Dedifferentiated amniotic fluid mesenchymal stem cell (primary cell): Measurements from ENCODE around the gene HDAC4.

Experiments used
- DNase-seq: peaks from one replicate; pipeline ENCODE4 v3.0.0-alpha.2; 2016; ENCODE audit errors: extremely low spot score

Gene HDAC4

DNA sequence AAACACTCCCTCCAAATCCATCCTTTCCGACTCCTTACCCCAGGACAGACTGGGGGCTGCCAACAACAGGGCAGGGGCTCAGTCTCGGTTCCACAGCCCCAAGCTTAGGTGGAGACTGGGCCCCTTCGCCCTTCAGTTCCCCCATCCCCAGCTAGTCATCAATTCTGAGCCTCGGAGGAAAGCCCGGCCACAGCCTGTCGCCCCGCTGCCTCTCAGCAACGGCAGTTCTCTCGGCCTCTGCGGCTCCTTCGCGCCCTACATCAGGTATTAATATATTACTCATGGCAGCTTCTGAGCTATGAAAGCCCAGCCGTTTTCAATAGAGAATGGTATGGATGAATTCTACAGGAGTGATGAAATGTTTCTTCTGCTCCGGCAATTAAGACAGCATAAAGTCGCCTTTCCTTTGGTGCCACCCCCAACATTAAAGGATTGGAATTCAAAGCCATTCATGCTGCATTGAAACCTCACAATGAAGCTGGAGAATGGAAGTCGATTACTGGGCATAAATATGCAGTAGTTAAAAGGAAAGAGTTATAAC lies 2.8 kb downstream of the HDAC4 start:
- peak; percentile 40 for DNase-seq

DNA sequence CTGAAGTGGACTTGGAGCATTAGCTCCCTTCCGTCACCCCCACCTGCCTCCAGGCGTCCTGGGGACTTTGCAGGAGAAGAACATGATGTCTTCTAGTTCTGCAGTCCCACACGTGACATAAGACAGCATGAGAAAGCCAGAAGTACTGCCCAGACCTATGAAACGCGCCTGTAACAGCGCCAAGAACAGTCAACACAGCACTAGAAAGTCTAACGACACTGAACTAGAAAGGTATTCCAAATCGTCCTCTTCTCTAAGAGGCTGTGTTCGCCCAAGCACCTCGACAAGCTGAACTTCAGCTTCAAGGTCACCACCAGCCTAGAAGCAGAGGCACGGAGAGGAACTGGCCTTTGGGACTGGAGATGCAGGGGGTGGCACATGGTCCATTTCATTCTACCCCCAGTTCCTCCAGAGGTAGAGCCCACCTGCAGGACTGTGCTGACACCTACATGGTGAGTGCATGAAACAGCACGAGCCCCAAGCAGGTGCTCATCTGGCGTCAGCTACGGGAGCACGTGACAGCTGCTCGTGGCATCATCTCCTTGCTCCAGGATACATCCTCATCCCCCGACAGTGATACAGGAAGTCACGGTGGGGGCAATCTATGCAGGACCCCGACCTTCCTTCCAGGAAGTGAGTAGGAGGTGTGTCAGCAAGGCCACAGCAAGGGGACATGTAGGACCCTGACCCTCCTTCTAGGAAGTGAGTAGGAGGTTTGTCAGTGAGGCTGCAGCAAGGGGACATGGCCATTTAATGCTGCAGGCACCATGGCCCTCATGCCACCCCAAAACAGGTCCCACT lies 3.7 kb downstream of the HDAC4 start:
- DNase-seq: no peak

DNA sequence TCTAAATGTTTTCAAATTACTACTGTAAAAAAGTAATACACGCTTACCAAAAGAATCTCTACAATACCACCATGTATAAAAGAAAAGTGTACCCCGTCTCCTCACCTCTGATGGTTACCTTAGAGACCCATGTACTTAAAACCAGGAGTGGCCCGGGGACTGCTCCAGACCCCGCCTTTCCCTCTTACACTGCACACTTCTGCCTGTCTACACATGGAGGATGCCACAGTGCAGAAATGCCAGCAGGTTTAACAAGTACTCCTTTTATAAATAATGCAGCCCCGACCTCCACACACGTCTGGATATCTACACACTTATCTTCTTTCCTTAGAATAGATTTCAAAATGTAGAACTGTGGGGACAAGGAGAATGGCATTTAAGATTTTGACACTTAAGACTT lies 5.3 kb downstream of the HDAC4 start:
- DNase-seq: no peak

DNA sequence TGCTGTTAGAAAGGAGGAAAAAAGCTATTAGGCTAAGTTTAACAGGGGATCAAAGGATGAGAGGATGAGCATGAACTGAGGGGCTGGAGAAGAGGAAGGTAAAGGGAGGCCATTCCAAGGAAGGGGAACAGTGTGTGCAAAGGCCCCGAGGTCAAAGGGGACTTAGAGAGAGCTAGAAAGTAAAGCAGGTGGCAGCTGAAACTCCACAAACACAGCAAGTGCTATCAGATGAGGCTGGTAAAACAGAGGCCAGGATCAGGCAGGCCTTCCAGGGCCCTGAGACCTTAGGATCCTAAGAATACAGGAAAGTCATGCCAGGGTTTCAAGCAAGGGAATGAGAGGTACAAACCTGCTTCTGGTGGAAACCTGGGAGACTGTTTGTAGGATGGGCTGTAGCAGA lies 5.8 kb downstream of the HDAC4 start:
- no peak for DNase-seq

DNA sequence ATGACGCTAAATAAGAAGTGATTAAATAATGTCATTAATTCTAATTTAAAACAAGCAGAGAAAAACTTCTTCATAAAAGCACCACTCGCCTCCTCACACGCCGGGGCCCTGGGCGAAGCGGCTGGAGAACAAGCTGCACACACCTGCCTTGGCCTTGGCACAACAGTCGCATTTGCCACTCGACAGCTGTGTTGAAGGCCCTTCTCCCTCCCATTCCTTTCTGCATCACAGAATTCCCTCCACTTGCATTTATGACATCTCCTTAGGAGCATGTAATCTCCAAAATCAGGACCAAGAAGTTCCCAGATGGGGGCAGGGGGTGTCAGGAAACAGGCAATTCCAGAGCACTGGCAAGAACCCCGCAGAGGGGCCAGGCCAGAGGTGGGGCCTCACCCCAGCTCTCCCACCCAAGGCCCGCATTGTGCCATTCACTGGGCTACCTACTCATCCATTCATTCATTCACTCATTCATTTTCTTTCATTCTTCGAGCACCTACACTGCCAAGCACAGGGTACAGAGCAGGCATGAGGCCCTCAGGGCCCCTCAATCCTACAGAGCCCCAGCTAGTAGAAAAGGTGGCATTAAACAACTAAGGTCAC lies 6.4 kb downstream of the HDAC4 start:
- no peak for DNase-seq

DNA sequence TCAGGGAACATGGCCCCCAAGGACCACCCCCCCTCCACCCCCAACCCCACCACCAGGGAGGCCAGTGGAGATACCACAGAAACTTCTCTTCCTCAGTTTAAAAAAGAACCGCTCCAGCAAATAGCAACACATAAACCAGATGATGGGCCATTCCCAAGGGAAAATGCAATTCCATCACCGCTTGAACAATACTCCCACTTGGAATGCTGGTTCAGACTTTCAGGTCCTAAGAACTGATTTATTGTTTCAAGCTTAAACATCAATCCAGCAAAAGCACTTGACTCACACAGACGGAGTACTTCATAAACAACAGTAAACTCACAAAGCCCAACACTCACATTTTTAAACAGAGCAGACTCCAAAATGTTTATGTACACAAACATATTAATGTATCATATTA lies 6.9 kb downstream of the HDAC4 start:
- DNase-seq: no peak

DNA sequence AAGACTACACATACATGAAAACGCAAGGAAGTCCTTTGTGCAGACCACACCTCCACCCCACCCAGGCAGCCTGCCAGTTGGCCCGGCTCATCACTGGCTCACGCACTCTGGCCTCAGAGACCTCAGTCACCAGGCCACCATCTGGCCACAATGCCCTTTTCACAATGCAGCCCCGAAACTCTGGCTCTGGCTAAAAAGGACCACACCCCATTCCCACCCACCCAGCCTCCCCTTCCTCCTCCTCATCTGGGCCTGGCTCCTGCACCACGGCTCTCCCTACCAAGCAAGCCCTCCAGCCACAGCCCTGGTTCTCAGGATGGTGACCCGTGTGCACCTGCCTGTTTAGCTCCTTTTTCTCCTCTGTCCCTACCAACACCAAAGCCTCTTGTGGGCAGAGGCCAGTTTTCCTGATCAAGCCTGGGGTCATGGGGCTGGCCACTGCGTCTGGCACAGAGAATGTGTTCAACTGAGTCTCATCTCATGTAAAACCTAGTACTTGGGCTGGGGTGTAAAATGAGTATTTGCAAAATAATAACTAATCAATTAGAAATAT lies 7.4 kb downstream of the HDAC4 start:
- DNase-seq: no peak

DNA sequence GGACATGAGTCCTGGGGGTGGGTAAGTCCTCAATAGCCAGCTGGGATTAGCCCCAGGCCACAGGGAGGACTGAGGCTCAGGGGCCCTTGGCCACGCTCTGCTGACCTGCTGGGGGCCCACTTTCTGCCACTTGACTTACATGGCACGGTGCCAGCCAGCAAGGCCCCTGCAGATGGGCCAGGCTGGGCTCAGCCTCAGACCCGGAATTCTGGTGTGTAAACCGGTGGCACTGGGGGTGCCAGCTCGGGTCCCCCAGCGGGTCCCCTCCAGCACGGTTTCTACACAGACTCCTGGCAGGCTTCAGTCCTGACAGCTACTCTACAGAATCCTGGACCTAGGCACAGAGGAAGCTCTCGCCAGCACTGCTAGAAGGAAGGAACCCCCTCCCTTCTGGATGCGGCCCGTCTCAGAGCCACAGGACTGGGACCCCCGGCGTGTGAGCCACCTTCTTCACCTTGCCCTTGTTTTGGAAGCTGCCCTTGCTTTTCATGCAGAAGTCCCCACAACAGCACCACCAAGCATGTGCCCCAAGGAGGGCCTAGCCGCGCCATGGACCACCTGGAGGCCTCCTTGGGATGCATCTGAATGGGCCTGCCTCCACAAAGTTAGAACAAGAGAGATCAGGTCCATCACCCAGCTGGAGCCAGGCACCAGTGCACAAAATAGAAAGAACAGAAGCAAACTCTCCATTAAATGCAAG lies 8.0 kb downstream of the HDAC4 start:
- DNase-seq: no peak

DNA sequence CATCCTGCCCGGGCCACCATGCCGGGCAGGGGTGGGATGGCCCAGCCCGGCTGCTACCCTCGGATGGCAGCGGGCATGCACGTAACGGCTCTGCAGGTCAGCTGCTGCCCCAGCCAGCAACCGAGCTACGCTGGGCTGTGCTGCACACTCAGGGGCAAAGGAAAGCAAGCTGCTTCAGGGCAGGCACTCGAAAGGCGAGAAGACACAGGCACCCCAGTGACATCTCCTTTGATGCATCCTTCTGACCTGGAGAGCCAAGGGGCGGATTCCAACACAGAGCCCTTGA lies 8.8 kb downstream of the HDAC4 start:
- DNase-seq: no peak

DNA sequence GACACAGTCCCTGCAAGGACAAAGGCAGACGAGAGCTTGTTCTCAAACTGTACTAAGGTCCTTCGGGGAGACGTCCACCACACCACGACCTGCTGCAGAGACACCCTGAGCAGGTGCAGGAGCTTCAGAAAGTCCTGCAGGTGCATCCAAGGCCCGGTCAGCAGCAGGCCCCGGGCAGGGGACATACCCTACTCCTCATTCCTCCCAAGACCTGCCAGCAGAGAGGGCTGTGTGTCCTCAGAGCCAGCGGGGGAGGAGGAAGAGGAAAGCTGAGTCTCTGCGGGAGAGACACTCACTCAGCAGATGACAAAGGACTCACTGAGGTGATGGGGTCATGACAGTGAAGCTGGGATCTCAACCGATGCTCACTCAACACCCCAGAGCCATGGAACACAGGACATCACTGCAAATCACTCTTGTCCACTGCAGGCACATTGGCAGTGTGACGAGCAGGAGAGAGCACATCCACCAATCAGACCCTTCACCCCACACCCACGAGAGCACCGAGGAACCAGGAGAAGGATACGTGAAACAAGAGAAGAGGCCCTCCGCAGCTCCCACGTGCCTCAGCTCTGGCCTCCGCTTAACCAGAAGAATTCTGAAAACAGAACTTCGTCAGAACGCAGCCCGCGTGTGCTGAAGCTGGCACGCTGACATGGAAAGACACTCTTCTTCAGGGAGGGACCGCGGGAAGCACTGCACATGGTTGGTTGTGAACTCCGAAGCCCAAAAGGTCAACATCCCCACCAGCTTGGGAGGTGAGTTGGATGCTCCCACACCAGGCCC lies 9.3 kb downstream of the HDAC4 start:
- DNase-seq: no peak

DNA sequence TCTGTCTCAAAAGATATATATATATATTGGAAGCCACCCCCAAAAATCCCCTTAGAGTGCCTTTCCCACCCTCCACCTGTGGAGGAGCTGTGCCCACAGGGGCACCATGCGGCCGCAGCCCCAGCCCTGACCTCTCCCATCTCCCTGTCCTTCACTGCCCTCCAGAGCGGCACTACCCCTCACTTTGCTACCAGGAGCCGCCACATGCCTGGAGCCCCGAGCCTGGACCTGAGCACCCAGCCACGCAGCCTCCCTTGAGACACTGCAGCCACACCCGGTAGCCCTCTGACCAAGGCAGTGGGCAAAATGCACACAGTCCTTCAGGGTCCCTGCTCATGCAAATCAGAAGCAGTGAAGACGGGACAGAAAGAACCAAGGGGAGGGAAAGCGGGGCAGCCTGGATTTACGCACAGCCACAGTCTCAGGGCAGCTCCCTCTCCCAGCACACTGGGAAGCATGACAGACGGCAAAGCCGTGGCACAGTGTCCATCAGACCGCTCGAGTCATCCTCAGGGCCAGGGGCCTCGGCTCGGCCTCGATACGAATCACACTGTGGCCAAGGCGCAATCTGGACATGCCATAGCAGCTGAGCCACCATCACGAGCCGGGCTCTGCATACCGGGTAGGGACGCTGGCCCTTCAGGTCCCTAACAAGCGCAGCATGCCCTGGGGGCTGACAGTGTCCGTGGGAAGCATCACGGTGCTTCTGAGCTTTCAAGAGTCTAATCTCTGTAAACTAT lies 10.1 kb downstream of the HDAC4 start:
- DNase-seq: no peak

DNA sequence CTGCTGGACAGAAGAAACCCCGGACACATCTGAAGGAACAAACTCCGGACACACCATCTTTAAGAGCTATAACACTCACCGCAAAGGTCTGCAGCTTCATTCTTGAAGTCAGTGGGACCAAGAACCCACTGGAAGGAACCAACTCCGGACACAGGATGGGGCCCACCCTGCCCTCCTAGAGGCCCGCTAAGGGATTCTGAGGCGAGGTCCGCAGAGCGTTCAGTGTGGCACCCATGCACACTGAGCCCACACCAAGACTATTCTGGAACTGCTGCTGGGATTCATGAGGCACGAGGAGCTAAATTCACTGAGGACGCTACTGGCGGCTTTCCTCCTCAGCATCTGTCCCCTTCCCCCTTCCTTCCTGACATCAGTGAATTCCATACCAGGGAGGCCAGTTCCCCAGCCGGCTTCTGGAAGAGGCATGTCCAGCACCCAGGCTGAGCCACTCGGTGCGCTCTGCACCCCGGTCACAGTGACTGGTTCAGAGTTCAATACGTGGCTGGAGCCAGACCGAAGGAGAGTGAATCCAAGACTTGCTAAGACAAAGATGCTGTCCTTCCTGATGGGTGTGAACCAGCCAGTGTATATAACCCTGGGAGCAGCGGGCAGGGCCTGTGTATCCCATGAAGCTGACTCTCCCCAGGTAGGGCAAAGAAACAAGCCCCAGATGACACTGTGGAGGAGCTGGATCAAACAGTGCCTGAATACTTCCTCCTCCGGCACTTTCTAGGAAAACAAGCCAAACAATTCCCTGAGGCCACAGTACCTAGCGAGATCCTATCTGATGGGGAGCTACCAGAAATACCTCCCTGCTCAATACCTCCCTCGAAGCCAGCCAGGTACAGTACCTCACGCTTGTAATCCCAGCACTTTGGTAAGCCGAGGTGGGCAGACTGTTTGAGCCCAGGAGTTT lies 11.1 kb downstream of the HDAC4 start:
- no peak for DNase-seq

DNA sequence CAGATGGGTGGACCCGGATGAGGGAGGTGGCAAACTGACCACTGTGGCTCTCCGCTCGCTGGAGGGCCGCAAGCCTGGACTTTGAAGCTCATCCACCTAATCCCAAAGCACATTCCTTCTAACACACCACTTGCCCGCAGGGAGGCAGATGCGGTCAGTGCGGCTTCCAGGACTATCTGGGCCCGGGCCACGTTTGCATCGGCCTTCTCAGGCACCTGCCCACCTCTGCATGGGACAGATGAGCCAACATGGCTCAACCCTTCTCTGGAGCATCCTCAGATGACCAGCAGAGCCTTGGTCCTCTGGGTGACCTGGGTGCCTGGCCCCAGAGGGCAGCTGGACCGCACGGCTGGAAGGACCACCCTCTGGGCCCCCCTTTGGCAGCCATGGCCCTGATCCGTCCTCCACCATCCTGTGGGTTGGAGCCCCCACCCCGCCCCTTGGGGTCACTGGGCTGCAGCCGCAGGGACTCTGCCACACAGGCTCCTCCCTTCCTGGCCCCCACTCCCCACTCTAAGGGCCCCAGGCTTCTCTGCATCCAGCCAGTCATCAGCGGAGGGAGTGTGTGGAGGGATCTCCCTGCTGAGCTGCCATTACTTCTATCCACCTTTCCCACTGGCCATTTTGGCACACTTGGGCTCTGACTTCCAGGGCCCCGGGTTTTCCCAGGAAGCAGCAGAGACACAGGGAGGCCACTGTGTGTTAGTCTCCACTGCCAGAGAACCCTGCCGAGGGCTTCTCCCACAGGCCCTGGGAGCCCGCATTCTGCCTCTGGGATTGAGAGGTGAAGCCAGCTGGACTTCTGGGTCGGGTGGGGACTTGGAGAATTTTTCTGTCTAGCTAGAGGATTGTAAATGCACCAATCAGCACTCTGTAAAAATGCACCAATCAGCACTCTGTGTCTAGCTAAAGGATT lies 12.3 kb downstream of the HDAC4 start:
- no peak for DNase-seq

DNA sequence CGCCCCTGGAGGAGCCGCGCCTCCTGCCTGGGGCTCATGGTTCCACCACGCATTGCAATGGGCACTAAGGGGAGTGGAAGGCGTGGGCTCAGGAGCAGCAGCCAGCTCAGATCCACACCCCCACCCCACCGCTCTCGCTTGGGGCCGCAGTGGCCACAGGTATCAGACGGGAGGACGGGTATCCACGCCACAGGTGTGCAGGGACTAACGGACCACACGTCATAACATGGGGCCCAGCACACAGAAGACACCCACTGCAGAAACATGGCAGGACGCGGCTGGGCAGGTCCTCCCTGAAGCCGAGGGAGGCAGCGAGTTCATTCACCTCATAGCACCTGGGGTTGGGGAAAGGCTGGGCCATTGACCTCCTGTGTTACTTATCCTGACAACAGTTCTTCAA lies 13.0 kb downstream of the HDAC4 start:
- DNase-seq: no peak

DNA sequence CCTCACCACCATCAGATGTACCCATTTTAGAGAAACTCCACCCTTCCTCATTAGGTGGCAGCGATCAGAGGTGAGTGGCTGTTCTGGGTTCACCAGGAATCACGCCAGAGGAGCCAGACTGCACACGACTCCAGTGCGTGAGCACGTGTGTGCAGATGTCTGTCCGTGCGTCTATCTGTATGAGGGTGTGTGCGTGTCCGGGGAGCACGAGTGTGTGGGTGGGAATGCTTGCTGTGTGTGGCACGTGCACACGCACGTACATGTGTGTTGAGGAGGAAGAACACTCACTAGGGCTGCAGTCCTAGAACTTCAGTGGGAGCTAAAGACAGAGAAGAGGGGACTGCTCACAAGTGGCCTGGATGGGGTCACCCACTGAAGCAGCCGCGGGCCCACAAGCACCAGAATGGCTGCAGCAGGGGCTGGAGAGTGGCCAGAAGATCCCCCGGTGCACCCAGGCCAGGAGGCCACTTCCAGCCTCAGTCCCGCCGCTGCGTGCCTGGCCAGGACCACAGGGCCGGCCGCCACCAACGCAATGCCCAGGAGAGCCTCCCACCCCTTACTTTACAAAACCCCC lies 13.9 kb downstream of the HDAC4 start:
- DNase-seq: no peak

DNA sequence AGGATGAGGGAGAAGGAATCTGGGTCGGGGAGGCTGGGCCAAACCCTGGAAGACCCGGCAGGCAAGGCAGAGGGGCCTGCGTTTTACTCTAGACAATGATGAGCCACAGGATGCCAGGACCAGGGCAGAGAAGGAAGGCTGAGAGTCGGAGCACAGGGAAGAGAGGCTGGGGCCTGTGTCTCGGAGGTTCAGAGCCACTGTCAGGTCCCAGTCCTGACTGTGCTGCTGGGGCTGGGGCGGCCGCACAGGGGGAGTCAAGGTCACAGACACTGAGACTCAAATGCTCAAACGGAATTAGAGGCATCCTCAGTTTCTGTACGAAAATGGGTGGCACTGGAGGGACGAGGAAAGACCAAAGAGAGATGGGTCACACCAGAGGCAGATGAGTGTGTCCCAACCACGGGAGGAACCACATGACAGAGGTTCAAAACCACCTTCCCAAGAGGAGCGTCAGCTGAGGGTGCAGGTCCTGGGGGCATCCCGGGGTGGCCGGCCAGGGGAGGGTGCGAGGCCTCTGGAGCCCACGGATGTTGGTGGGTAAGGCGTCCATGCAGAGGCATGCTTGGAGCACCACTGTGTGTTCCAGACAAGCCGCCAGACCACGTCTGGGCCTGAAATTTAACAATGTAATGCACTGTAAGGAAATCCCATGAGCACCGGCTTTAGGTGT lies 14.7 kb downstream of the HDAC4 start:
- DNase-seq: no peak

DNA sequence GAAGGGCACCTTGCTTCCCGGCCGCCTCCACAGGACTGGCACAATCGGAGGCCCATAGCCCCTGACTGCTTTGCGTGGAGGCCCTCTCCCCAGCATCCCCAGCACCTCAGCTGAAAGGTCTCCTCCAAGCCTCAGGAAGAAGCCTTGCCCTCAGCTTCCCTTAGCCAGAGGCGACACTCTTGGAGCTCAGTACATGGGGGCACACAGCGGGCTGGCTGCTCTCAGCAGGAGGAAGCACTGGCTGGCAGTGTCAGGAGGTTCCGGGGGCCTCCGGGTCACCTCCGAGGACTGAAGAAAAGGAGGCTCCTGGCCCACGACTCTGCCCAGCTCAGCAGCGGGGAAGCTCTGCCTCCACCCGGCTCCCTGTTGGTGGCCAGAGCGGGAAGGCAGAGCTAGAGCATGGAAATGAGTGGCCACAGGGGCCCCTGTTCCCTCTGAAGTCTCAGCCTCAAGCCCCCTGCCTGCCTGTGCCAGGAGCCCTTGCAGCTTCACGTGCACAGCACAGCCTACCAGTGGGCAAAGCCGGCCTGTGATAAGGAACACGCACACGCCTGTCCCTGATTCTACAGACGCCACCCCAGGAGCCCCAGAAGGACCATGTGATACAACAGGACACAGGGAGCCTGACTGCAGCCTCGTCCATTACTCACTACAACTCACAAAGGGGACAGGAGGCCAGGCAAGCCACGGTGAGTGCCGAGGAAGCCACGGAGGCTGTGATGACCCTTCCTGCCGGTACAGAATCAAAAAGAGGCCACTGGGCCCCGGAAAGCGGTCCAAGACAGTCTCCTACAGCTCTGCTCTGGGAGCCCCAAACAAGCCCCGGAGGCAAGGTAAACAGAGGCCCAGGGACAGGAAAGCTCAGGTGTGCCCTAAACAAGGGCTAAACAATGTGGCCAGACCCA lies 15.5 kb downstream of the HDAC4 start:
- no peak for DNase-seq
